Loucy (cell line): Measurements from ENCODE around the gene TRIO.

Experiments used
- H2AFZ ChIP-seq: fragments of 200-600 bp; sonication (generic); 2 replicates; pipeline ENCODE4 v1.6.0; 2016; ENCODE audit warnings: antibody characterized with exemption, mild to moderate bottlenecking, low read length, moderate library complexity
- H3F3A ChIP-seq: fragments of 200-600 bp; 2 replicates; pipeline ENCODE4 v1.6.0; 2016; ENCODE audit warnings: antibody characterized with exemption, low read depth, mild to moderate bottlenecking
- H3K27me3 ChIP-seq: fragments of 200-600 bp; sonication (generic); 2 replicates; pipeline ENCODE4 v1.6.1; 2014; ENCODE audit warnings: low read length, mild to moderate bottlenecking; ENCODE audit not compliant: insufficient read depth, poor library complexity, severe bottlenecking
- H3K36me3 ChIP-seq: fragments of 200-600 bp; sonication (generic); 2 replicates; pipeline ENCODE4 v1.6.1; 2016; ENCODE audit warnings: low read length; ENCODE audit not compliant: insufficient read depth
- H3K4me1 ChIP-seq: fragments of 200-600 bp; sonication (generic); 2 replicates; pipeline ENCODE4 v1.5.1; 2014; ENCODE audit warnings: low read length, mild to moderate bottlenecking; ENCODE audit not compliant: insufficient read depth, poor library complexity, severe bottlenecking
- H3K4me2 ChIP-seq: fragments of 200-600 bp; sonication (generic); 2 replicates; pipeline ENCODE4 v1.6.0; 2014; ENCODE audit warnings: antibody characterized with exemption, low read length, low read depth, mild to moderate bottlenecking; ENCODE audit not compliant: poor library complexity, severe bottlenecking
- H3K4me3 ChIP-seq: fragments of 200-600 bp; sonication (generic); 2 replicates; pipeline ENCODE4 v1.5.1; 2014; ENCODE audit warnings: low read length, mild to moderate bottlenecking, mixed read lengths; ENCODE audit not compliant: poor library complexity, severe bottlenecking
- H3K79me2 ChIP-seq: fragments of 200-600 bp; sonication (generic); 2 replicates; pipeline ENCODE4 v1.6.1; 2014; ENCODE audit warnings: low read length; ENCODE audit not compliant: insufficient read depth
- H3K9ac ChIP-seq: fragments of 200-600 bp; sonication (generic); 2 replicates; pipeline ENCODE4 v1.6.0; 2014; ENCODE audit warnings: mild to moderate bottlenecking, low read depth, low read length, moderate library complexity; ENCODE audit not compliant: poor library complexity, severe bottlenecking
- H3K9me2 ChIP-seq: fragments of 200-600 bp; sonication (generic); replicated peaks from 2 replicates; pipeline ENCODE4 v1.6.1; 2016; ENCODE audit warnings: low read depth, low read length, mixed read lengths
- H3K9me3 ChIP-seq: fragments of 200-600 bp; sonication (generic); 2 replicates; pipeline ENCODE4 v1.6.1; 2014; ENCODE audit warnings: mild to moderate bottlenecking, antibody characterized with exemption, low read length, low read depth; ENCODE audit not compliant: insufficient read depth
- H4K20me1 ChIP-seq: fragments of 200-600 bp; sonication (generic); 2 replicates; pipeline ENCODE4 v1.6.0; 2014; ENCODE audit warnings: antibody characterized with exemption, low read length, mild to moderate bottlenecking; ENCODE audit not compliant: insufficient read depth, poor library complexity, severe bottlenecking
- CTCF ChIP-seq: fragments of 200-600 bp; sonication (generic); conservative IDR thresholded peaks from 2 replicates; pipeline ENCODE4 v1.5.1; 2014; ENCODE audit warnings: mild to moderate bottlenecking, antibody characterized with exemption, low read length
- EZH2phosphoT487 ChIP-seq: fragments of 200-600 bp; IDR thresholded peaks from 2 replicates; pipeline ENCODE4 v1.6.1; 2018; ENCODE audit warnings: antibody characterized with exemption, mild to moderate bottlenecking, moderate library complexity, borderline replicate concordance

The TRIO gene

GRCh38 chr5:14210729-14211128 is 67.6 kb downstream of the TRIO start:
- Histone ChIP-seq H3K79me2 (peaks cover 89% of the 10 kb centered on the region), H3F3A (no peaks in the 10 kb centered on the region), H3K9ac (no peak overlapping the region), H3K4me2 (no peak overlapping the region), H4K20me1 (peaks cover 32% of the 10 kb centered on the region), H3K9me2 (no peaks in the 10 kb centered on the region), H3K9me3 (no peaks in the 10 kb centered on the region), H3K4me1 (peaks cover 34% of the 10 kb centered on the region), H3K36me3 (no peaks in the 10 kb centered on the region), H3K27me3 (no peaks in the 10 kb centered on the region), H2AFZ (no peak overlapping the region), H3K4me3 (no peak overlapping the region)
- TF ChIP-seq CTCF: no peak

- no peak for TF ChIP-seq CTCF
- TF ChIP-seq EZH2phosphoT487: no peak
- Histone ChIP-seq H3K4me2 (no peak overlapping the region), H2AFZ (no peak overlapping the region), H3K79me2 (peaks cover 90% of the 10 kb centered on the region), H3K27me3 (no peaks in the 10 kb centered on the region), H3K9me3 (no peaks in the 10 kb centered on the region), H3K9ac (no peak overlapping the region), H3K9me2 (no peaks in the 10 kb centered on the region), H3K4me1 (peaks cover 47% of the 10 kb centered on the region), H3K36me3 (no peaks in the 10 kb centered on the region), H4K20me1 (peaks cover 38% of the 10 kb centered on the region), H3K4me3 (no peak overlapping the region), H3F3A (no peaks in the 10 kb centered on the region)
Measured at GRCh38 chr5:14211818-14212803, 69.0 kb downstream of the TRIO start.

- Histone ChIP-seq H4K20me1 (peaks cover 44% of the 10 kb centered on the region), H3K4me3 (no peak overlapping the region), H3K79me2 (peaks cover 90% of the 10 kb centered on the region), H3K4me1 (peaks cover 47% of the 10 kb centered on the region), H3F3A (no peaks in the 10 kb centered on the region), H3K9me2 (no peaks in the 10 kb centered on the region), H3K9me3 (no peaks in the 10 kb centered on the region), H3K27me3 (no peaks in the 10 kb centered on the region), H2AFZ (no peak overlapping the region), H3K36me3 (no peaks in the 10 kb centered on the region), H3K9ac (no peak overlapping the region), H3K4me2 (no peak overlapping the region)
- TF ChIP-seq EZH2phosphoT487: no peak
- TF ChIP-seq CTCF: no peak
Measured at GRCh38 chr5:14212838-14213237, 69.7 kb downstream of the TRIO start.
